Activated CD4-positive, alpha-beta memory T cell treated with anti-CD3 and anti-CD28 coated beads, Interleukin-2, amount 10 ng/mL, durations not matched to agents 7 days and 5 days (primary cell): ENCODE results near the gene KLHDC9. TPM values are rescaled to one million over a fixed set of nuclear protein-coding genes. Genes with fewer than 3 reads are reported as not detected.
A peak's percentile ranks its signal among the peaks of the same experiment; 100 is the strongest.

ENCODE experiments used
- CTCF ChIA-PET: fragments of 350-600 bp; sonication (Branson Sonifier 250); formaldehyde crosslinking; loops from one replicate; lab custom pipeline; 2021; ENCODE audit warnings: antibody characterized with exemption, inconsistent platforms; lab: Charles Lee
- POLR2A ChIA-PET: fragments of 350-600 bp; sonication (Branson Sonifier 250); formaldehyde crosslinking; loops from one replicate; lab custom pipeline; 2021; ENCODE audit warnings: antibody characterized with exemption; lab: Charles Lee
- DNase-seq: peaks from one replicate; pipeline ENCODE4 v3.0.0-alpha.2; 2020
- H3K27ac Mint-ChIP-seq: one replicate; pipeline ENCODE4 v1.8.0; 2021; ENCODE audit warnings: mild to moderate bottlenecking, mixed read lengths
- H3K27me3 Mint-ChIP-seq: one replicate; pipeline ENCODE4 v1.8.0; 2021; ENCODE audit warnings: mixed read lengths
- H3K36me3 Mint-ChIP-seq: one replicate; pipeline ENCODE4 v1.8.0; 2021; ENCODE audit warnings: low read depth, mixed read lengths
- H3K4me1 Mint-ChIP-seq: one replicate; pipeline ENCODE4 v1.8.0; 2021; ENCODE audit warnings: mixed read lengths
- H3K4me3 Mint-ChIP-seq: one replicate; pipeline ENCODE4 v1.8.0; 2021; ENCODE audit warnings: mild to moderate bottlenecking, mixed read lengths
- H3K9me3 Mint-ChIP-seq: one replicate; pipeline ENCODE4 v1.8.0; 2021; ENCODE audit warnings: mixed read lengths
- total RNA-seq, 2 experiments: library from RNA; stranded (reverse); gene quantifications; one replicate each; pipeline ENCODE4 v1.2.3, GENCODE V29; 2021

The KLHDC9 gene
- total RNA-seq, 2 experiments from 2014 or later = 1.2 TPM

GRCh38 chr1:161068306-161069234, 29.6 kb upstream of the KLHDC9 start:
- CTCF ChIA-PET = interaction anchor here (0.8 to 11.4 kb wide), 12 partner anchors 14 to 313 kb away, joined by 3 to 128 read pairs (median 4); partner anchors contain the start of genes KLHDC9, TOMM40L and USF1
- Mint-ChIP-seq H3K9me3 (no peaks in the 10 kb centered on the region), H3K4me3 (peak overlapping the region; percentile 100), H3K4me1 (peaks cover 61% of the 10 kb centered on the region), H3K36me3 (peaks cover 50% of the 10 kb centered on the region), H3K27ac (peak overlapping the region; percentile 99), H3K27me3 (no peaks in the 10 kb centered on the region)
- DNase-seq = peak; percentile 89
- POLR2A ChIA-PET = interaction anchor here (0.6 to 8.5 kb wide), 34 partner anchors 9 to 969 kb away, joined by 3 to 293 read pairs (median 7); partner anchors contain the start of genes DCAF8, DEDD, F11R and KLHDC9

GRCh38 chr1:161069241-161069640, 28.9 kb upstream of the KLHDC9 start:
- ChIA-PET POLR2A (interaction anchor here (0.8 to 8.5 kb wide), 35 partner anchors 9 to 807 kb away, joined by 3 to 293 read pairs (median 8); partner anchors contain the start of genes DCAF8, DEDD, F11R and KLHDC9), CTCF (interaction anchor here (0.7 to 11.4 kb wide), 16 partner anchors 17 to 157 kb away, joined by 3 to 128 read pairs (median 6); partner anchors contain the start of genes DEDD, KLHDC9, NIT1 and PFDN2)
- no peaks in the 10 kb centered on the region for H3K9me3 Mint-ChIP-seq
- peaks cover 58% of the 10 kb centered on the region for H3K4me1 Mint-ChIP-seq
- H3K4me3 Mint-ChIP-seq = peak overlapping the region; percentile 100
- H3K36me3 Mint-ChIP-seq = peaks cover 43% of the 10 kb centered on the region
- peak; percentile 38 for DNase-seq
- H3K27me3 Mint-ChIP-seq = no peaks in the 10 kb centered on the region
- H3K27ac Mint-ChIP-seq = peak overlapping the region; percentile 99

- H3K36me3 Mint-ChIP-seq = peaks cover 38% of the 10 kb centered on the region
- peak within 1 kb of the TSS; percentile 99 for H3K27ac Mint-ChIP-seq
- peak within 1 kb of the TSS; percentile 100 for H3K4me3 Mint-ChIP-seq
- peaks cover 53% of the 10 kb centered on the region for H3K4me1 Mint-ChIP-seq
- peak; percentile 95 for DNase-seq
- POLR2A ChIA-PET = interaction anchor here (0.8 to 8.5 kb wide), 33 partner anchors 10 to 807 kb away, joined by 3 to 293 read pairs (median 7); partner anchors contain the start of genes DCAF8, DEDD, F11R and KLHDC9
- CTCF ChIA-PET = interaction anchor here (0.6 to 11.4 kb wide), 18 partner anchors 11 to 156 kb away, joined by 3 to 128 read pairs (median 6); partner anchors contain the start of genes DEDD, F11R, KLHDC9 and NIT1
- no peaks in the 10 kb centered on the region for H3K27me3 Mint-ChIP-seq
- no peaks in the 10 kb centered on the region for H3K9me3 Mint-ChIP-seq
Observed at GRCh38 chr1:161069731-161070270, 28.4 kb upstream of the KLHDC9 start, which contains the start of gene ARHGAP30. Gene ARHGAP30, minus strand, starts transcription at chr1:161069891. Its CDS starts 267 bp downstream, at chr1:161069624.

GRCh38 chr1:161070761-161071160, 27.4 kb upstream of the KLHDC9 start:
- Mint-ChIP-seq H3K36me3 (peaks cover 38% of the 10 kb centered on the region), H3K4me1 (peaks cover 45% of the 10 kb centered on the region), H3K9me3 (no peaks in the 10 kb centered on the region), H3K27me3 (no peaks in the 10 kb centered on the region), H3K4me3 (no peak overlapping the region), H3K27ac (peak overlapping the region; percentile 99)
- CTCF ChIA-PET = interaction anchor here (0.9 to 11.4 kb wide), 15 partner anchors 10 to 155 kb away, joined by 3 to 128 read pairs (median 7); partner anchors contain the start of genes DEDD, F11R, KLHDC9 and NIT1
- DNase-seq = no peak
- POLR2A ChIA-PET = interaction anchor here (1.0 to 8.5 kb wide), 17 partner anchors 10 to 273 kb away, joined by 3 to 293 read pairs (median 17); partner anchors contain the start of genes DEDD, KLHDC9, NDUFS2 and UFC1

- H3K27me3 Mint-ChIP-seq = no peaks in the 10 kb centered on the region
- H3K4me1 Mint-ChIP-seq = peaks cover 40% of the 10 kb centered on the region
- DNase-seq = peak; percentile 61
- ChIA-PET POLR2A (interaction anchor here (1.2 to 8.5 kb wide), 5 partner anchors 12 to 62 kb away, joined by 3 to 293 read pairs (median 45); partner anchors contain the start of genes DEDD, KLHDC9 and USF1), CTCF (interaction anchor here (0.7 to 11.4 kb wide), 17 partner anchors 9 to 154 kb away, joined by 3 to 128 read pairs (median 4); partner anchors contain the start of genes DEDD, KLHDC9, NIT1 and PFDN2)
- no peak overlapping the region for H3K4me3 Mint-ChIP-seq
- peaks cover 29% of the 10 kb centered on the region for H3K36me3 Mint-ChIP-seq
- H3K9me3 Mint-ChIP-seq = no peaks in the 10 kb centered on the region
- peak overlapping the region; percentile 36 for H3K27ac Mint-ChIP-seq
Observed at GRCh38 chr1:161071886-161072371, 26.2 kb upstream of the KLHDC9 start.

- Mint-ChIP-seq H3K36me3 (peaks cover 19% of the 10 kb centered on the region), H3K4me3 (no peak overlapping the region), H3K4me1 (peaks cover 33% of the 10 kb centered on the region), H3K27me3 (no peaks in the 10 kb centered on the region), H3K27ac (no peak overlapping the region), H3K9me3 (no peaks in the 10 kb centered on the region)
- no peak for DNase-seq
- ChIA-PET CTCF (interaction anchor here (1.0 to 11.4 kb wide), 7 partner anchors 14 to 93 kb away, joined by 3 to 128 read pairs (median 5); partner anchors contain the start of genes DEDD and KLHDC9), POLR2A (interaction anchor here (1.0 to 7.2 kb wide), 3 partner anchors 24 to 63 kb away, joined by 3 to 142 read pairs (median 4); partner anchors contain the start of gene KLHDC9)
Observed at GRCh38 chr1:161072751-161073449, 25.3 kb upstream of the KLHDC9 start.

- H3K9me3 Mint-ChIP-seq = no peaks in the 10 kb centered on the region
- POLR2A ChIA-PET = interaction anchor here (1.0 to 1.4 kb wide), 4 partner anchors 27 to 62 kb away, joined by 3 to 4 read pairs (median 4); partner anchors contain the start of genes NIT1, PFDN2 and USF1
- no peak for DNase-seq
- H3K27ac Mint-ChIP-seq = no peak overlapping the region
- no peak overlapping the region for H3K4me3 Mint-ChIP-seq
- peaks cover 12% of the 10 kb centered on the region for H3K36me3 Mint-ChIP-seq
- no peaks in the 10 kb centered on the region for H3K27me3 Mint-ChIP-seq
- CTCF ChIA-PET = interaction anchor here (1.2 to 11.4 kb wide), 2 partner anchors 19 to 22 kb away, joined by 3 to 128 read pairs; partner anchors contain the start of gene KLHDC9
- peaks cover 31% of the 10 kb centered on the region for H3K4me1 Mint-ChIP-seq
Observed at GRCh38 chr1:161073474-161074121, 24.6 kb upstream of the KLHDC9 start.

GRCh38 chr1:161074676-161075368, 23.3 kb upstream of the KLHDC9 start:
- CTCF ChIA-PET = interaction anchor here (0.5 to 11.4 kb wide), 2 partner anchors 21 to 34 kb away, joined by 3 to 128 read pairs; partner anchors contain the start of gene KLHDC9
- H3K4me3 Mint-ChIP-seq = no peak overlapping the region
- H3K27me3 Mint-ChIP-seq = peaks cover 2% of the 10 kb centered on the region
- peaks cover under 1% of the 10 kb centered on the region for H3K36me3 Mint-ChIP-seq
- no peak for DNase-seq
- POLR2A ChIA-PET = interaction anchor here (1.3 to 1.4 kb wide), 2 partner anchors 29 to 42 kb away, joined by 4 read pairs; partner anchors contain the start of genes NIT1, PFDN2 and USF1
- H3K9me3 Mint-ChIP-seq = no peaks in the 10 kb centered on the region
- H3K27ac Mint-ChIP-seq = no peak overlapping the region
- peaks cover 34% of the 10 kb centered on the region for H3K4me1 Mint-ChIP-seq

GRCh38 chr1:161076410-161076809, 21.8 kb upstream of the KLHDC9 start:
- Mint-ChIP-seq H3K27me3 (peaks cover 2% of the 10 kb centered on the region), H3K27ac (no peak overlapping the region), H3K9me3 (no peaks in the 10 kb centered on the region), H3K4me1 (peaks cover 26% of the 10 kb centered on the region), H3K36me3 (no peaks in the 10 kb centered on the region), H3K4me3 (no peak overlapping the region)
- CTCF ChIA-PET = interaction anchor here (11.4 kb wide), 1 partner anchor 20 kb away, joined by 128 read pairs; the partner anchor contains the start of gene KLHDC9
- POLR2A ChIA-PET = interaction anchor here (0.5 to 1.1 kb wide), 2 partner anchors 27 to 31 kb away, joined by 3 to 5 read pairs; partner anchors contain the start of gene USF1
- no peak for DNase-seq

GRCh38 chr1:161077426-161077825, 20.7 kb upstream of the KLHDC9 start:
- Mint-ChIP-seq H3K4me1 (peaks cover 18% of the 10 kb centered on the region), H3K36me3 (no peaks in the 10 kb centered on the region), H3K4me3 (no peak overlapping the region), H3K9me3 (no peaks in the 10 kb centered on the region), H3K27me3 (peaks cover 2% of the 10 kb centered on the region), H3K27ac (no peak overlapping the region)
- ChIA-PET CTCF (no interaction called here), POLR2A (interaction anchor here (1.1 kb wide), 1 partner anchor 32 kb away, joined by 3 read pairs; the partner anchor contains the start of gene USF1)
- DNase-seq = no peak
